Subcutaneous adipose tissue (tissue), 4 donors: ENCODE measurements around the gene LRRC4C. TPM values are rescaled to one million over a fixed set of nuclear protein-coding genes. Genes with fewer than 3 reads are reported as not detected.

ENCODE experiments used
- total RNA-seq, 4 donors: library from RNA; depleted of rRNA; stranded (reverse); fragments of >200 nt; gene quantifications; one replicate each; pipeline ENCODE4 v1.1.0, GENCODE V29; 2016
- TF ChIP-seq, protein P1 (sequence below): fragments of 450-650 bp; IDR thresholded peaks from one replicate; pipeline ENCODE4 v1.5.1; 2016; ENCODE audit warnings: low read depth, mild to moderate bottlenecking, control low read depth, antibody characterized with exemption, moderate library complexity

Gene LRRC4C
- total RNA-seq, 4 donors from 2014 or later: 0.16 to 1.3 (median 1.0) TPM; not detected in 1

DNA sequence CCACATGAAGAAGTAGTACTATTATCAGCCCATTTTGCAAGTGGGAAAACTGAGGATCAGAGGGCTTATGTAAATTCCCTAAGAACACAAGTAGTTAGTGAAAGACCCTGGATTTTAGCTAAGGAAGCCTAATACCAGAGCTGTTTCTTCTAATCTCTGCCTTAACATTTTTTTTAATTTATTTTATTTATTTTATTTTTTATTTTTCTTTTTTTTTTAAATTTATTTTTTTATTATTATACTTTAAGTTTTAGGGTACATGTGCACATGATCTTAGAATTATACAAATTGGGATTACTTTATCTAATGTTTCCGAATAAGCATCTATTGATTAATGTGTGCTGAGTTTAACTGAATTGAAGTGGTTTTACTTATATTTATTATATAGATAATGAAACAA lies 1015.3 kb downstream of the LRRC4C start:
- TF ChIP-seq, protein P1, sequence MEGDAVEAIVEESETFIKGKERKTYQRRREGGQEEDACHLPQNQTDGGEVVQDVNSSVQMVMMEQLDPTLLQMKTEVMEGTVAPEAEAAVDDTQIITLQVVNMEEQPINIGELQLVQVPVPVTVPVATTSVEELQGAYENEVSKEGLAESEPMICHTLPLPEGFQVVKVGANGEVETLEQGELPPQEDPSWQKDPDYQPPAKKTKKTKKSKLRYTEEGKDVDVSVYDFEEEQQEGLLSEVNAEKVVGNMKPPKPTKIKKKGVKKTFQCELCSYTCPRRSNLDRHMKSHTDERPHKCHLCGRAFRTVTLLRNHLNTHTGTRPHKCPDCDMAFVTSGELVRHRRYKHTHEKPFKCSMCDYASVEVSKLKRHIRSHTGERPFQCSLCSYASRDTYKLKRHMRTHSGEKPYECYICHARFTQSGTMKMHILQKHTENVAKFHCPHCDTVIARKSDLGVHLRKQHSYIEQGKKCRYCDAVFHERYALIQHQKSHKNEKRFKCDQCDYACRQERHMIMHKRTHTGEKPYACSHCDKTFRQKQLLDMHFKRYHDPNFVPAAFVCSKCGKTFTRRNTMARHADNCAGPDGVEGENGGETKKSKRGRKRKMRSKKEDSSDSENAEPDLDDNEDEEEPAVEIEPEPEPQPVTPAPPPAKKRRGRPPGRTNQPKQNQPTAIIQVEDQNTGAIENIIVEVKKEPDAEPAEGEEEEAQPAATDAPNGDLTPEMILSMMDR: no peak

DNA sequence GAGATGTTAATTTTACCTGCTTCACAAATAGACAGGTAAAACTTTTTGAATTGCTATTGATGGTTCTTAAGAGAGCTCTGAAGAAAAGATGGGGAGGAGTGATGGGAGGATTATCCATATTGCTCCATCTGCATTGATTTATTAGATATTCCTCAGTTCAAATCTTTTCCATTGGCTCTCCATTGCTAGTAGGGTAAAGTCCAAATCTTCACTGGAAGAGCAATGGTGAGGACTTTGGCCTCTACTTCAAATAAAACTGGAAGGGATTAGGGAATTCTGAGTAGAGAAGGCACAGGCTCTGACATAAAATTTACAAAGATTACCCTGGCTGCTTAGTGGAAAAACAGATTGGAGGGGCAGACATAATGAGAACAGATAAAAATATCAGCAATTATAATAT lies 1024.1 kb downstream of the LRRC4C start:
- TF ChIP-seq, protein P1: no peak

DNA sequence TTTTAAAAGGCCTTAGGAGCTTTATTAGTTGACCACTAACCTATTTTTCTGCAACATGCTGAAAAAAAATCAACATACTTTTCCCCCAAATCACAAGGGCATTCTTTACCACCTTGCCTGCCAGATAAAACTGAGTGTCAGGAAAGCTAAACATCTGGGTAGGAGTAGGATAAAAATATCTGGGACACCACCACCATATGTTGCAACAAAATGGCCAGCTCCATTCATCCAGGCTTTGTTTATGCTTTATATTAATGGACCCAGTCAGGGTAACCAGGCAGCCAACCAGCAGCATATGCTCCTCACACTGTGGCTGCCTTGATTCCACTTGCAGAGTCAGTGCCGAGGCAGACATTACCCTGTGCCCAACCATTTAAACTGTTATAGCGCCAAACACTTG lies 1024.5 kb downstream of the LRRC4C start:
- TF ChIP-seq, protein P1: no peak

DNA sequence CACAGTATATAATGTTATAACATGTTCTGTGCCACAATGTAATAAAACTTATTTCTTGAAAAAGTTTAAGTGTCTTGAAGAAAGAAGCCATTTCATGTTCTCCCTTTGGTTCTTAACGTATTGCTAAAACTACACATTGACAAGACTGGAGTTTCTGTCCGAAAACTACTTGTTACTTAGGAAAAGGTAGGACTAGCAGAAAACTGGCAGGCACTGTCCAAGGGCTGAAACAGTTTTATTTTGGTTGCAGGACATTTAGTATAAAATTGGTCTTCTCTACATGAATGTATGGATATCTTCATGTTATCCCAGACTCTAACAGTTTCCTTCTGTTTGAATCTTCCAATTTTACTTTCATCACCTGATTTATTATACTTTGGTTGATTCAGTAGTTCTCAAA lies 1027.1 kb downstream of the LRRC4C start:
- TF ChIP-seq, protein P1: no peak

DNA sequence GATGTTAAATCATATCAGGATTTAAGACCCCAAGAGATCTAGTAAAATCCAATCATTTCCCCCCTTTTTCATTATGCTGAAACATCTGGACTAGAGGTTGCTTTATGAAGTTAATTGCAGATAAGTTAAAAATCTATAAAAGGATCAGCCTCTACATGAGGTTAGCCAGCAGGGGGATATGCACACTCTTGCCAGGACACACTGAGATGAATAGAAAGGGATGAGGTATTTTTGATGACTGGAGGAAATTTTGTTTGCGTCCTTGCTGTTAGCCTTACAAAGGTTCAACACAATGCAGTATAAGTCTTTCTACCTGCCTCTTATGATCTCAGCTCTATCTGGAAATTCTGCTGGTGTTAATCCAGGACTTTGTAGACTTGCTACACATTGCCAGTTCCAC lies 1034.3 kb downstream of the LRRC4C start:
- TF ChIP-seq, protein P1: no peak

DNA sequence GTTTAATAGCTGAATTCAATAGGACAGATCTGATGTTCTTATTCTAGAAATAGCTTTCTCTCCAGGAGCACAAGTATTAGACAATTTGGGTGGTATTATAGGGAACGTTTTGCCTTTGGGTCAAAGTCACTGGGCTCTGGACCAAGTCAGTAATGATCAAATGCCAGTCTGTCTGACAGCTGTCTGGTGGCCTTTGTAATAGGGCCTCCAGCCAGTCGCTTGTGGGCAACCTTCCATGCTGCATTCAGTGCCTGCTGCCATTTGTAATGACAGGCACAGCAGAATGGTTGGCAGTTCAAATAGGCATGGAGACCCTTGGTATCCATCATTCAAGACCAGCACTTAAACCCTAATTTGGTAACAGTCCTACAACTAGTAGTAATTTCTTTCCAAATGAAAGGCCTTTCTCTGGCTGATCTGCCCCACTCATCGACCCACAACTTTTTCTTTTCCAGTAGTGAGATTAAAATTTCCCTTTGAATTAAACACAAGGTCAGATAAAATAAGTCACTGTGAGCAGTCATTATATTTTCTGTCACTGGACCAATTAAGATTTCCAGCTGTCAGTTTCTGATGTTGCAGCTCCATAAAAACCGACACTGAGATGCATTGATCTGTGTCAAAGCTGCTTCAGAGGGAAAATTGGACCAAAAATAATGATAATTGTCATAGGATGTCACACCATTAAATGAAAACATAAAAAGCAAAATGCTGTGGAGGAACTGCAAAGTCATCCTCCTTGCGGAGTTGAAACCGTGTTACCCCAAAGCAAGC lies 1038.1 kb downstream of the LRRC4C start:
- TF ChIP-seq, protein P1: no peak

DNA sequence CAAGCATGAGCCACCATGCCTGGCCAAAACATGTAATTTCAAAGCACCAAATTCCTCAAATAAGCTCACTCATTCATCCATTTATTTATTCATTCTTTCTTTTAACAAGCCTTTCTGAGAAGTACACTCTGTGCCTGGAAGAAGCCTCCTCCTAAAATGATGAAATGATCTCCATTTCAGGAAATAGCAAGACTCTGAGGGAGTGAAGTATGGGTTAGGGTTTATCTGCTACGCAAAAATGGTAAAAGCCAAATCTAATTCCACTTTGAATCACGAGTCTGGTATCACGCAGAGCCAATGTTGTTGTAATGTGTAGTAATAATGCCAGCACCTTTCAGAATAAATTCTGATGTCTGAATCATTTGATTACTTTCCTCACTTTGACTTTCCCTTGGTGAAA lies 1041.8 kb downstream of the LRRC4C start:
- TF ChIP-seq, protein P1: no peak
